ENCODE results near the gene KCNJ10. TPM values are rescaled to one million over a fixed set of nuclear protein-coding genes. Genes with fewer than 3 reads are reported as not detected.
A peak's percentile ranks its signal among the peaks of the same experiment; 100 is the strongest.
"Not testable (repeated sequence)": the region's sequence is repeated elsewhere in the genome, so short reads cannot be mapped to it uniquely, and the experiment has no call there.

The KCNJ10 gene
- total and polyA plus RNA-seq, 8 donors = 0.19 to 1.1 (median 0.78) TPM; not detected in 5

DNA sequence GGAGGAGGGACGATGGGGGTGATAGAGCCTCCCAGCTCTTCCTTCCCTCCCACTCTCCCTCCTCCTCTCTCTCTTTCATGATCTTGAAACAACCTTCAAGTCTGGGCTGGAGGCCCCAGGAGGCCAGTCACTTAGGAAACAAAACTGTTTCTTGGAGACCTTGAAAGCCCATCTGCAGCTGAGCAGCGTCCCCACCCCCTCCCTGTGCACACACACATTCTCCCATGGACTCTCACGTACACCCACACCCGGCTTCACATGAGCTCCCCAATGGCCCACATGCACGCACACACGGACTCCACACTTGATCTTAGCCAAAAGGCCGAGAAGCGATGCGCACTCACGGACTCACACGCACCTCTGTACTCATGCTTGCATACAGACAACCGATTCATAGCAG is 42.4 kb upstream of the KCNJ10 start:
- 70 to 83% (median 79%) methylated on average over 12 of the region's 12 CpGs for WGBS, 5 donors
- no peaks in the 10 kb centered on the region for H3K36me3 ChIP-seq
- intact Hi-C loops (cut with DNase I; ENCODE audit: low total_unique reads) = loop anchor here (10.0 kb wide), 1 partner anchor 62 kb away; no protein-coding TSS in a partner anchor
- H3K4me3 ChIP-seq = no peak overlapping the region
- H3K4me1 ChIP-seq = peaks cover 0 to 34% (median 13%) of the 10 kb centered on the region in 4 donors
- TF ChIP-seq, protein P1, sequence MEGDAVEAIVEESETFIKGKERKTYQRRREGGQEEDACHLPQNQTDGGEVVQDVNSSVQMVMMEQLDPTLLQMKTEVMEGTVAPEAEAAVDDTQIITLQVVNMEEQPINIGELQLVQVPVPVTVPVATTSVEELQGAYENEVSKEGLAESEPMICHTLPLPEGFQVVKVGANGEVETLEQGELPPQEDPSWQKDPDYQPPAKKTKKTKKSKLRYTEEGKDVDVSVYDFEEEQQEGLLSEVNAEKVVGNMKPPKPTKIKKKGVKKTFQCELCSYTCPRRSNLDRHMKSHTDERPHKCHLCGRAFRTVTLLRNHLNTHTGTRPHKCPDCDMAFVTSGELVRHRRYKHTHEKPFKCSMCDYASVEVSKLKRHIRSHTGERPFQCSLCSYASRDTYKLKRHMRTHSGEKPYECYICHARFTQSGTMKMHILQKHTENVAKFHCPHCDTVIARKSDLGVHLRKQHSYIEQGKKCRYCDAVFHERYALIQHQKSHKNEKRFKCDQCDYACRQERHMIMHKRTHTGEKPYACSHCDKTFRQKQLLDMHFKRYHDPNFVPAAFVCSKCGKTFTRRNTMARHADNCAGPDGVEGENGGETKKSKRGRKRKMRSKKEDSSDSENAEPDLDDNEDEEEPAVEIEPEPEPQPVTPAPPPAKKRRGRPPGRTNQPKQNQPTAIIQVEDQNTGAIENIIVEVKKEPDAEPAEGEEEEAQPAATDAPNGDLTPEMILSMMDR (IDR thresholded peaks at IDR 0.05) = no peak
- no peak for TF ChIP-seq EP300 (IDR thresholded peaks at IDR 0.05)
- TF ChIP-seq POLR2AphosphoS5 (IDR thresholded peaks at IDR 0.05) = no peak
- no peak for TF ChIP-seq POLR2A (IDR thresholded peaks at IDR 0.05)
- H3K27ac ChIP-seq = no peak overlapping the region
- H3K9me3 ChIP-seq = no peaks in the 10 kb centered on the region
- DNase-seq = peak in 1 of 2 donors; percentile 69
- peaks cover 0 to 21% (median 15%) of the 10 kb centered on the region in 3 donors for H3K27me3 ChIP-seq

DNA sequence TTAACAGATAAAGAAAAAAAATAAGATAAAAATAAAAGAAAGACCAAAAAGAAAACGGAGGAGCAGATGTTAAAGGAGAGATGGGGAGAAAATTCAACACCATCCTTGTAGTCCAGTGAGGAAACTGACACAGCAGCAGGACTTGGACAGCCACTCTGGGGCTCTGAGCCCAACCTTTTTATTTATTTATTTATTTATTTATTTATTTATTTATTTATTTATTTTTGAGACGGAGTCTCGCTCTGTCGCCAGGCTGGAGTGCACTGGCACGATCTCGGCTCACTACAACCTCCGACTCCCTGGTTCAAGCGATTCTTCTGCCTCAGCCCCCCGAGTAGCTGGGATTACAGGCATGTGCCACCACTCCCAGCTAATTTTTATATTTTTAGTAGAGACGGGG is 41.5 kb upstream of the KCNJ10 start:
- H3K27ac ChIP-seq, H3K4me3 ChIP-seq, DNase-seq, H3K9me3 ChIP-seq, H3K36me3 ChIP-seq: not testable (repeated sequence)
- intact Hi-C loops (cut with DNase I; ENCODE audit: low total_unique reads) = loop anchor here (10.0 kb wide), 1 partner anchor 63 kb away; no protein-coding TSS in a partner anchor
- WGBS, 5 donors = 84 to 92% (median 91%) methylated on average over 10 of the region's 10 CpGs
- Histone ChIP-seq H3K27me3 (peaks cover 0 to 13% (median 12%) of the 10 kb centered on the region in 3 donors), H3K4me1 (peaks cover 0 to 26% (median 12%) of the 10 kb centered on the region in 4 donors)

DNA sequence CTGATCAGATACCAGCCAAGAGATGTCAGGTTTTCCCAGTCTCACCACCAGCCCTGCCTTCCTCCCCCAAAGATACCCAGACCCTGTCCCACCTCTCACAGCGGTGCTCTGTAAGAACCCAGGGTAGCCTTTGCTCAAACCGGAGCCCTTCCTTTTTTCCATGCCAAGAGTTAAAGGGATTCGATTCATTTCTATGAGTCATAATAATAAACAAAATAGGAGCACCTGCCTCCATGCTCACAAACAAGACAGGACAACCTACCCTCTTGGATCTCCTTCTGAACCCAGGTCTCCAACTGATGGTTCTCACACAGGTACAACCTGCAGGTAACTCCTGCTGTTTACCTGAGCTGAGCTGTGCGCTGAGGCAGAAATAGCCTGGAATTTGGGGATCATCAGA is 39.7 kb upstream of the KCNJ10 start:
- no peaks in the 10 kb centered on the region for H3K36me3 ChIP-seq
- intact Hi-C loops (cut with DNase I; ENCODE audit: low total_unique reads) = loop anchor here (10.0 kb wide), 3 partner anchors 65 to 185 kb away; partner anchors contain the start of gene CASQ1

DNA sequence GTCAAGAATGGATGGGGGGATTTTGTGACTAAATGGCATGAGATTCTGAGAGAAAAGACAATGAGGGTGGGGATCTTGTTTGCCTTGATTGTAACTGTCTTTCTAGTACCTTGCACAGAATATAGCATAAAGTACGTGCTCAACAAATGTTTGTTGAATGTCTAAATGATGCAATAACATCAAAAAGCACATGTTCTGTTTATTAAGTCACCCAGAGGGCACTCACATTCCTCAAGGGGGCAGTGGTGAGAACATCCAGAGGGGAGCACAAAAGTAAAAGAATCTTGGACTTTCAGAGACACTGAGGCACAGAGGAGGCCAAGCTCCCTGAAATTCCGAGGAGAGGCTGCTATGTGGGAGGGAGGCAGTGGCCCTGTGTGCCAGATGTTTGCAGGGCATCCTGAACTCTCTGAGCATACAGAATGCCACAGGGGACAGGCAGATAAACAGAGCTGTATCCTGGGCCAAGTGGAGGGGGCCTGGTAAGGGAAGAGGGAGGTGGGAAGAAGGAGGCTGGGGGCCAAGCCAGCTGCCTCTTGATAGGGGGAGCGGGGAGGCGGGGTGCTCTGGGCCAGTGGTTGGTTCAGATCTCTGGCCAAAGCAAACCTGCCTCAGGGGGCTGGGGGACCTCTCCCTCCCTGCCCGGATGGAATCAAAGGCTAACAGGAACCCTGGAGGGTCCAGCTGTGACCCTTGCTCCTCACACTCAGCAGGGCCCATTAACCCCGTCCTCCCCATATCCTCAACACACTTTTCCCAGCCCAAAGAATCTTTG is 39.1 kb upstream of the KCNJ10 start:
- peak in 1 of 2 donors; percentile 61 for DNase-seq
- intact Hi-C loops (cut with DNase I; ENCODE audit: low total_unique reads) = loop anchor here (10.0 kb wide), 2 partner anchors 86 to 186 kb away; partner anchors contain the start of gene CASQ1
- no peaks in the 10 kb centered on the region for H3K9me3 ChIP-seq
- no peaks in the 10 kb centered on the region for H3K27me3 ChIP-seq
- H3K4me1 ChIP-seq = peaks cover 0 to 25% (median 10%) of the 10 kb centered on the region in 4 donors
- H3K4me3 ChIP-seq = no peak overlapping the region
- TF ChIP-seq, protein P1 (IDR thresholded peaks at IDR 0.05) = peak in 2 of 7 experiments; percentile 22 to 24
- TF ChIP-seq POLR2A (IDR thresholded peaks at IDR 0.05) (no peak), EP300 (IDR thresholded peaks at IDR 0.05) (no peak), POLR2AphosphoS5 (IDR thresholded peaks at IDR 0.05) (no peak)
- WGBS, 5 donors = 22 to 36% (median 25%) methylated on average over 6 of the region's 6 CpGs
- no peak overlapping the region for H3K27ac ChIP-seq
- H3K36me3 ChIP-seq = no peaks in the 10 kb centered on the region

More for the DNA sequence above, 39.7 kb upstream of the KCNJ10 start:
- TF ChIP-seq, protein P1 (IDR thresholded peaks at IDR 0.05) = no peak
- TF ChIP-seq POLR2A (IDR thresholded peaks at IDR 0.05) = no peak
- TF ChIP-seq EP300 (IDR thresholded peaks at IDR 0.05) = no peak
- TF ChIP-seq POLR2AphosphoS5 (IDR thresholded peaks at IDR 0.05) = no peak
- H3K4me3 ChIP-seq = no peak overlapping the region
- no peaks in the 10 kb centered on the region for H3K27me3 ChIP-seq
- H3K4me1 ChIP-seq = peaks cover 0 to 25% (median 10%) of the 10 kb centered on the region in 4 donors
- H3K27ac ChIP-seq = no peak overlapping the region
- no peaks in the 10 kb centered on the region for H3K9me3 ChIP-seq
- DNase-seq = no peak
- 35 to 52% (median 45%) methylated on average over 4 of the region's 4 CpGs for WGBS, 5 donors
